ENCODE results near the gene PDHX.

DNA sequence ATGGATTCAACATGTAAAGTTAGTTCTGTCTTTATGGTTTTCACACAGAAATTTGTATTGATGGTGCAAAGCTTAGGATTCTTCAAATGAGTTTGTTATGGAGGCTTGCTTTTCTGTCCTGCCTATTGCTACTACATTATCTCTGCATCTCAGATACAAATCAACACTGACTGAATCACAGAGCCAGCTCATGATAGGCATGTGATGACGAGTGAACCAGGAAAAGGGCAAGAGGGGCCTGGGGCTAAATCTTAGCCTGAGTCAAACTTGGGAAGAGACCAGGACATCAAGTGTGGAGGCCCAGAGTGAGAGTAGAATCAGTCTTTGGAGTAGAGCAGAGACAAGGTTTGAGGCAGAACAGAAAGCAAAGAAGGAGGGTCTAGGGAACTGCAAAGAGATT, 115.4 kb downstream of the PDHX start:
- TF ChIP-seq EZH2 (optimal IDR thresholded peaks at IDR 0.05; ENCODE audit: low read depth, low read length) (no peak), EZH2phosphoT487 (IDR thresholded peaks at IDR 0.05; ENCODE audit: low read length) (no peak)
- TF ChIP-seq, protein P1, sequence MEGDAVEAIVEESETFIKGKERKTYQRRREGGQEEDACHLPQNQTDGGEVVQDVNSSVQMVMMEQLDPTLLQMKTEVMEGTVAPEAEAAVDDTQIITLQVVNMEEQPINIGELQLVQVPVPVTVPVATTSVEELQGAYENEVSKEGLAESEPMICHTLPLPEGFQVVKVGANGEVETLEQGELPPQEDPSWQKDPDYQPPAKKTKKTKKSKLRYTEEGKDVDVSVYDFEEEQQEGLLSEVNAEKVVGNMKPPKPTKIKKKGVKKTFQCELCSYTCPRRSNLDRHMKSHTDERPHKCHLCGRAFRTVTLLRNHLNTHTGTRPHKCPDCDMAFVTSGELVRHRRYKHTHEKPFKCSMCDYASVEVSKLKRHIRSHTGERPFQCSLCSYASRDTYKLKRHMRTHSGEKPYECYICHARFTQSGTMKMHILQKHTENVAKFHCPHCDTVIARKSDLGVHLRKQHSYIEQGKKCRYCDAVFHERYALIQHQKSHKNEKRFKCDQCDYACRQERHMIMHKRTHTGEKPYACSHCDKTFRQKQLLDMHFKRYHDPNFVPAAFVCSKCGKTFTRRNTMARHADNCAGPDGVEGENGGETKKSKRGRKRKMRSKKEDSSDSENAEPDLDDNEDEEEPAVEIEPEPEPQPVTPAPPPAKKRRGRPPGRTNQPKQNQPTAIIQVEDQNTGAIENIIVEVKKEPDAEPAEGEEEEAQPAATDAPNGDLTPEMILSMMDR (IDR thresholded peaks at IDR 0.05; ENCODE audit: low read length) = no peak
